Astrocyte (in vitro differentiated cells and primary cell): ENCODE results near the gene ETV6. TPM values are rescaled to one million over a fixed set of nuclear protein-coding genes. Genes with fewer than 3 reads are reported as not detected.

Experiments used
- DNase-seq: peaks from one replicate; pipeline ENCODE4 v3.0.0-alpha.2; 2010; ENCODE audit warnings: low read depth
- FAIRE-seq: peaks from 2 replicates; lab custom pipeline; 2011; peaks lifted over from hg19 to GRCh38; lab: Jason Lieb, UNC
- H2AFZ ChIP-seq: 2 replicates; pipeline ENCODE4 v1.6.0; 2012; ENCODE audit warnings: low read depth, low read length, inconsistent platforms
- H3K27ac ChIP-seq: 2 replicates; pipeline ENCODE4 v1.5.1; 2011; ENCODE audit warnings: low read depth, low read length, inconsistent platforms
- H3K27me3 ChIP-seq: 2 replicates; pipeline ENCODE4 v1.6.0; 2011; ENCODE audit warnings: low read length, inconsistent platforms; ENCODE audit not compliant: insufficient read depth
- H3K36me3 ChIP-seq: 2 replicates; pipeline ENCODE4 v1.5.1; 2011; ENCODE audit warnings: low read length, inconsistent platforms; ENCODE audit not compliant: insufficient read depth
- H3K4me1 ChIP-seq: 2 replicates; pipeline ENCODE4 v1.5.1; 2011; ENCODE audit warnings: low read length, inconsistent platforms; ENCODE audit not compliant: insufficient read depth
- H3K4me2 ChIP-seq: 2 replicates; pipeline ENCODE4 v1.6.0; 2012; ENCODE audit warnings: low read length, inconsistent platforms
- H3K4me3 ChIP-seq: 2 replicates; pipeline ENCODE4 v1.5.1; 2011; ENCODE audit warnings: low read depth, mild to moderate bottlenecking, low read length, inconsistent platforms; ENCODE audit not compliant: insufficient read depth
- H3K79me2 ChIP-seq: 2 replicates; pipeline ENCODE4 v1.6.0; 2012; ENCODE audit warnings: mild to moderate bottlenecking, low read length, inconsistent platforms; ENCODE audit not compliant: insufficient read depth
- H3K9ac ChIP-seq: 2 replicates; pipeline ENCODE4 v1.6.0; 2012; ENCODE audit warnings: mild to moderate bottlenecking, low read length, inconsistent platforms
- H3K9me3 ChIP-seq: 2 replicates; pipeline ENCODE4 v1.5.1; 2012; ENCODE audit warnings: low read depth, mild to moderate bottlenecking, low read length, inconsistent platforms; ENCODE audit not compliant: insufficient read depth
- H4K20me1 ChIP-seq: 2 replicates; pipeline ENCODE4 v1.6.0; 2012; ENCODE audit warnings: low read length, inconsistent platforms; ENCODE audit not compliant: insufficient read depth
- H3K27ac Mint-ChIP-seq: one replicate; pipeline ENCODE4 v1.8.0; 2021; ENCODE audit warnings: mild to moderate bottlenecking, mixed read lengths; ENCODE audit not compliant: unreplicated experiment
- H3K27me3 Mint-ChIP-seq: one replicate; pipeline ENCODE4 v1.8.0; 2021; ENCODE audit warnings: low read depth, mixed read lengths; ENCODE audit not compliant: unreplicated experiment
- H3K36me3 Mint-ChIP-seq: one replicate; pipeline ENCODE4 v1.8.0; 2021; ENCODE audit warnings: low read depth, mixed read lengths; ENCODE audit not compliant: unreplicated experiment
- H3K4me1 Mint-ChIP-seq: one replicate; pipeline ENCODE4 v1.8.0; 2021; ENCODE audit warnings: low read depth, mixed read lengths; ENCODE audit not compliant: unreplicated experiment
- H3K4me3 Mint-ChIP-seq: one replicate; pipeline ENCODE4 v1.8.0; 2021; ENCODE audit warnings: mild to moderate bottlenecking, moderate library complexity, mixed read lengths; ENCODE audit not compliant: unreplicated experiment
- H3K9me3 Mint-ChIP-seq: one replicate; pipeline ENCODE4 v1.8.0; 2021; ENCODE audit warnings: mild to moderate bottlenecking, mixed read lengths; ENCODE audit not compliant: unreplicated experiment
- EZH2 ChIP-seq: IDR thresholded peaks from 2 replicates; pipeline ENCODE4 v1.6.1; 2012; ENCODE audit warnings: mild to moderate bottlenecking, low read length, inconsistent platforms; ENCODE audit not compliant: insufficient read depth
- total RNA-seq: library from RNA; stranded (reverse); gene quantifications from 2 replicates; pipeline ENCODE4 v1.2.1, GENCODE V29; 2021
- TF ChIP-seq, protein P1 (sequence below): IDR thresholded peaks from 2 replicates; pipeline ENCODE4 v1.5.1; 2011; ENCODE audit warnings: low read depth, mild to moderate bottlenecking, inconsistent platforms, low read length, moderate library complexity; ENCODE audit not compliant: insufficient read depth

Gene ETV6
- total RNA-seq, 1 donor from 2014 or later: 41.2 TPM

DNA sequence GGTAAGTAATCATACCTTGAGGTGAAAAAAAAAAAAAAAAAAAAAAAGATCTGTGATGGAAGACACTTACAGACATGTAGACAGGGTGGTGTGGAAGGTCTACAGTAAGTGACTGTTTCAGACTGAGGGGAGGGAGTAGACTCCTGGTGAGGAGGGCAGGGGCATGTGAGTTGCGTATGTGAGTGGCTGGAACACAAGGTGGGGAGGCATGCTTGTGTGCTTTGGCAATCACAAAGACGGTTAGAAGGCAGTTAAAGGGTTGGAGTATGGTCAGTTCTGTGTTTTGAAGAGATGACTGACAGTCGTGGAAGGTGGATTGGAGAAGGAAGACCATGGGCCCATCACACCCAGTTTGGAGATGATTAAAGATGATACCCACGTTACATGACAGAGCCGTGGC lies 65.2 kb downstream of the ETV6 start:
- Histone ChIP-seq H3K27me3 (no peaks in the 10 kb centered on the region), H3K4me1 (peaks cover 31% of the 10 kb centered on the region), H3K27ac (no peak overlapping the region), H3K4me3 (no peak overlapping the region), H3K4me2 (no peak overlapping the region), H2AFZ (no peak overlapping the region), H4K20me1 (peaks cover 43% of the 10 kb centered on the region), H3K36me3 (peaks cover 7% of the 10 kb centered on the region), H3K9ac (no peak overlapping the region), H3K79me2 (peaks cover 72% of the 10 kb centered on the region), H3K9me3 (no peaks in the 10 kb centered on the region)
- no peak overlapping the region for H3K4me3 Mint-ChIP-seq
- peaks cover 27% of the 10 kb centered on the region for H3K36me3 Mint-ChIP-seq
- H3K27me3 Mint-ChIP-seq: no peaks in the 10 kb centered on the region
- TF ChIP-seq, protein P1, sequence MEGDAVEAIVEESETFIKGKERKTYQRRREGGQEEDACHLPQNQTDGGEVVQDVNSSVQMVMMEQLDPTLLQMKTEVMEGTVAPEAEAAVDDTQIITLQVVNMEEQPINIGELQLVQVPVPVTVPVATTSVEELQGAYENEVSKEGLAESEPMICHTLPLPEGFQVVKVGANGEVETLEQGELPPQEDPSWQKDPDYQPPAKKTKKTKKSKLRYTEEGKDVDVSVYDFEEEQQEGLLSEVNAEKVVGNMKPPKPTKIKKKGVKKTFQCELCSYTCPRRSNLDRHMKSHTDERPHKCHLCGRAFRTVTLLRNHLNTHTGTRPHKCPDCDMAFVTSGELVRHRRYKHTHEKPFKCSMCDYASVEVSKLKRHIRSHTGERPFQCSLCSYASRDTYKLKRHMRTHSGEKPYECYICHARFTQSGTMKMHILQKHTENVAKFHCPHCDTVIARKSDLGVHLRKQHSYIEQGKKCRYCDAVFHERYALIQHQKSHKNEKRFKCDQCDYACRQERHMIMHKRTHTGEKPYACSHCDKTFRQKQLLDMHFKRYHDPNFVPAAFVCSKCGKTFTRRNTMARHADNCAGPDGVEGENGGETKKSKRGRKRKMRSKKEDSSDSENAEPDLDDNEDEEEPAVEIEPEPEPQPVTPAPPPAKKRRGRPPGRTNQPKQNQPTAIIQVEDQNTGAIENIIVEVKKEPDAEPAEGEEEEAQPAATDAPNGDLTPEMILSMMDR: no peak
- no peak for TF ChIP-seq EZH2
- H3K4me1 Mint-ChIP-seq: peaks cover 47% of the 10 kb centered on the region
- FAIRE-seq (no peak), DNase-seq (no peak)
- peaks cover 2% of the 10 kb centered on the region for H3K9me3 Mint-ChIP-seq
- no peak overlapping the region for H3K27ac Mint-ChIP-seq

DNA sequence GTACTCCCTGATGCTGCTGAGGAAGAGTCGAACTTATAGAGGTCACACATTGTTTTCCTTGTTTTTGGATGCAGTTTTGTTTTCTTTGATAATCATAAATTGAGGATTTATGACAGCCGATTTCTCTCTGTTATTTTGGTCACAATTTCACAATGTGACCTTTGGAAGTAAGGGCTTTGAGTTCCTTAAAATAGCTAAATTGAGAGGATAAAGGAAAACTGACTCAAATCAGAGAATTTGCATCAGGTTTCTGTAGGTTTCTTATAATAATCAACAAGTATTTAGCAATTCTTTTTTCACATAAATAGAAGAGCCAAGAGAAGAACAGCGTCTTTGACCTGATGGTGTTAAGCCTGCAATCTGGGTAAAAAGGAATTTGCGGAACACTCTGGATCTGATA lies 66.1 kb downstream of the ETV6 start:
- no peak overlapping the region for H2AFZ ChIP-seq
- FAIRE-seq (no peak), DNase-seq (no peak)
- no peak overlapping the region for H3K9ac ChIP-seq
- no peaks in the 10 kb centered on the region for H3K27me3 ChIP-seq
- peaks cover 67% of the 10 kb centered on the region for H3K79me2 ChIP-seq
- peaks cover 51% of the 10 kb centered on the region for H3K4me1 Mint-ChIP-seq
- H3K4me2 ChIP-seq: no peak overlapping the region
- no peak overlapping the region for H3K4me3 Mint-ChIP-seq
- TF ChIP-seq, protein P1: no peak
- no peak for TF ChIP-seq EZH2
- peaks cover 2% of the 10 kb centered on the region for H3K9me3 Mint-ChIP-seq
- H3K4me3 ChIP-seq: no peak overlapping the region
- peaks cover 41% of the 10 kb centered on the region for H3K4me1 ChIP-seq
- H3K27ac Mint-ChIP-seq: no peak overlapping the region
- peaks cover 27% of the 10 kb centered on the region for H3K36me3 Mint-ChIP-seq
- H3K9me3 ChIP-seq: no peaks in the 10 kb centered on the region
- H3K36me3 ChIP-seq: peaks cover 7% of the 10 kb centered on the region
- peaks cover 33% of the 10 kb centered on the region for H4K20me1 ChIP-seq
- no peaks in the 10 kb centered on the region for H3K27me3 Mint-ChIP-seq
- H3K27ac ChIP-seq: no peak overlapping the region

DNA sequence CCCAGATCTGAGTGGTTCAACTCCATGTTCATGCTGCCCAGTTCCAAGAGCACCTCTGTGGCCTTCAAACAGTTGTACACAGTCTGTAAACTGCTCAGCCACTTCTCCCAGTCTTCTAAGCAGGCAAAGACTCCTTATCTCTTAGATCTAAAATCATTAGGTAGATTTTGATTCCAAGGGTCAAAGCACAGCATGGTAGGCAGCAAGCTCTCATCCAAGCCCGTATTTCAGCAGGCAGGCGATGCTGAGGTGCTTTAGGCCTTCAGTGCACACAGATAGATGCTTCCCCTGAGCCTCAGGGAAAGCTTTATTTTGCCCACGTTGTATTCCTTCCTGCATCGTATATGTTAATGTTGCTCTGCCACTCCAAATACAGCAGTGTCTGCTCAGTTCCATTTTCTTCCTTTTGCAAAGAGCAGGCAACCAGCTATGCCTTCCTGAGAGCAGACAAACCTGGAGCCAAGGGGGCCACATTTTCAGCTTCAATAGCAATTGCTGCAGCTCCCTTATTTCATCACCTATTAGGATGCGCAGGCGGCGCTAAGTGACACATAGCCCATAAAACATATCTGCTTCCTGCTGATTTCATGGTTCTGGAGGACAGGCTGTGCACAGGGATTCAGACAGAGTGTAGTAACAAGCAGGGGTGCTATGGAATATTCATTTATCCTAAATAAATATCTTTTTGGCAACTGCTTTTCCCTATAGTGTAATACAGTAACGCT lies 67.5 kb downstream of the ETV6 start:
- H4K20me1 ChIP-seq: peaks cover 20% of the 10 kb centered on the region
- H3K4me2 ChIP-seq: peak overlapping the region; percentile 1
- no peak overlapping the region for H2AFZ ChIP-seq
- Mint-ChIP-seq H3K27ac (no peak overlapping the region), H3K9me3 (no peaks in the 10 kb centered on the region), H3K36me3 (peaks cover 25% of the 10 kb centered on the region), H3K4me3 (no peak overlapping the region), H3K4me1 (peaks cover 48% of the 10 kb centered on the region), H3K27me3 (no peaks in the 10 kb centered on the region)
- DNase-seq (peak; percentile 26), FAIRE-seq (no peak)
- peak overlapping the region; percentile 76 for H3K9ac ChIP-seq
- H3K79me2 ChIP-seq: peaks cover 67% of the 10 kb centered on the region
- no peaks in the 10 kb centered on the region for H3K27me3 ChIP-seq
- TF ChIP-seq EZH2: no peak
- TF ChIP-seq, protein P1: no peak
- peaks cover 3% of the 10 kb centered on the region for H3K36me3 ChIP-seq
- H3K27ac ChIP-seq: peak overlapping the region; percentile 95
- no peaks in the 10 kb centered on the region for H3K9me3 ChIP-seq
- H3K4me3 ChIP-seq: no peak overlapping the region
- H3K4me1 ChIP-seq: peaks cover 43% of the 10 kb centered on the region
